ENCODE data around the gene CCDC188.

CCDC188 gene

GRCh38 chr22:20108757-20109230, 42.1 kb downstream of the CCDC188 start:
- DNase-seq (ENCODE audit: low read depth in 1 of 2, low spot score in 1 of 2) = no peak

GRCh38 chr22:20107951-20108756, 42.7 kb downstream of the CCDC188 start:
- DNase-seq (ENCODE audit: low read depth in 1 of 2, low spot score in 1 of 2) = no peak

- DNase-seq (ENCODE audit: low read depth in 1 of 2, low spot score in 1 of 2) = no peak
These were observed 43.4 kb downstream of the CCDC188 start for GRCh38 chr22:20107471-20107901.

DNA sequence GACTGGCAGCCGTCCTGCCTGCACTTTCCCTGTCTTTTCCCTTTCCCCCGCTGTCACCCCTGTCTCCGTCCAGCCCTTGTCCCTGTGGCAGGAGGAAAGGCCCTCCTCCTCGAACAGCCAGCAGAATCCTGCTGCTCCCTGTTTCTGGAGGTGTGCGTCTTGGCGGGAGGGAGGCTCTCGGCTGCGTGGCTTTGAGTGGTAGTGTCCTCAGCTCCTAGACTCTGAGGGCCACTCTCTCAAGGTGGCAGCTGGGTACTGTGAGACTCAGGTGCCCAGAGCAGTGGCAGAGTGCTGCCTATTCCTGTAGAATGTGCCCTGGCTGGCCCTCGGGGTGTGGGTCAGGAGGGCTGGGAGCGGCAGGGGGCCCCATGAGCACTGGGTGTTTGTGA, 44.0 kb downstream of the CCDC188 start:
- DNase-seq (ENCODE audit: low read depth in 1 of 2, low spot score in 1 of 2) = no peak

DNA sequence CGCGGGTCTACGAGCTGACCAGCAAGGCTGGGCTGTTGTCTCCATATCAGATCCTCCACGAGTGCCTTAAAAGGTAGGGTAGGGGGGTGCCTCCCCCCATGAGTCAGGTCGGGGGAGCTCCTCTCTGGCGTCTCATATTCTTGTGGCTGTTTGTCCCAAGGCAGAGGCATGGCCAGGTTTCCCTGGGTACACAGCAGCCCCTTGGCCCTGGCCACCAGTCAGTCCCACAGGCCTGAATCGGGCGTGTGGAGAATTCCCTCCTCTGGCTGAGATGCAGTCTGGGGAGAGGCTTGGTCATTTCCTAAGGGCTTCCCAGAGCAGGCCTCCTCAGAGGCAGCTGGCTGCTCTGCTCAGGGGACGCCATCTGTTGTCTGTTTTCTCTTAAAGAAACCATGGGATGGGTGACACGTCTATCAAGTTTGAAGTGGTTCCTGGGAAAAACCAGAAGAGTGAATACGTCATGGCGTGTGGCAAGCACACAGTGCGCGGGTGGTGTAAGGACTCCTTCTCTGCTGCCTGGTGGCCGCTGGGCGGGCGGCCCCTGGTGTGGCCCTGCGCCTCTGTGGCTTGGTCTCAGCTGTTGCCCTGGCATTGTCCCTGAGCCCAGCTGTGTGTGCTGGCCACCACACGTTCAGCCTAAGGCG, 44.5 kb downstream of the CCDC188 start:
- DNase-seq (ENCODE audit: low read depth in 1 of 2, low spot score in 1 of 2) = no peak

DNA sequence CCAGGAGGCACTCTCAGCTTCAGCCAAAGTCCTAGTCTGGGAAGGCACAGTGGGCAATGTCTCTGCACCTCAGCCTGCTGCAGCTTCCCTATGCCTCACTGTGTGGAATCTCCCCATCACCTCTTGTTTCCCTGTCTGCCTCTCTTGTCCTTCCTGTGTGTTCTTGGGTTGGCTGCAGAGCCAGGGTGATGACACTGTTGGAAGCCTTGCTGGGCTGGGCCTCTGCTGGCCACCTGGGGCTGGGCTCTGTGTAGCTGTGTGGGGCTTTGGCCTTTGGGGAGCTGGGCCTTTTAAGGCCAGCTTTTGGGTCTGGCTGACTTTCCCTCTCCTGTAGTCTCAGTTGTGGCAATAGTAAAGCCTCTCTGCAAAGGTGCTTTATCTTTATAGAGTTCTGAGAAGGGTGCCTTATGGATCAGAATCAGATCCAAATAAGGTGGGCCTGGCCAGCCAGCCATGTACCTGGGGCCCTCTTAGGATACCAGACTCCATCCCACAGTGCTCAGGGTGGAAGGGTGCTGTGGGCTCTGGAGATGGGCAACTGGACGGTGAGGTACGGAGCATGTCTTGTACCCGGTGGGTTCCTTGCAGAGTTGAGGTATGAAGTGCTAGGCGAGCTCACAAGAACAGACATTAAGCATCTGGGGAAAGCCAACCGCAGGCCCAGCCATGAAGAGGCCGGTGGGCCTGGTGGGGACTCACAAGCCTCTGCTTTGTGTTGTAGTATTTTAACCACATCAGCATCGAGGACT, 45.2 kb downstream of the CCDC188 start:
- no peak for DNase-seq (ENCODE audit: low read depth in 1 of 2, low spot score in 1 of 2)

GRCh38 chr22:20102203-20102780, 48.6 kb downstream of the CCDC188 start:
- DNase-seq (ENCODE audit: low read depth in 1 of 2, low spot score in 1 of 2) = no peak

- no peak for DNase-seq (ENCODE audit: low read depth in 1 of 2, low spot score in 1 of 2)
These were observed 49.2 kb downstream of the CCDC188 start for GRCh38 chr22:20101638-20102037.

DNA sequence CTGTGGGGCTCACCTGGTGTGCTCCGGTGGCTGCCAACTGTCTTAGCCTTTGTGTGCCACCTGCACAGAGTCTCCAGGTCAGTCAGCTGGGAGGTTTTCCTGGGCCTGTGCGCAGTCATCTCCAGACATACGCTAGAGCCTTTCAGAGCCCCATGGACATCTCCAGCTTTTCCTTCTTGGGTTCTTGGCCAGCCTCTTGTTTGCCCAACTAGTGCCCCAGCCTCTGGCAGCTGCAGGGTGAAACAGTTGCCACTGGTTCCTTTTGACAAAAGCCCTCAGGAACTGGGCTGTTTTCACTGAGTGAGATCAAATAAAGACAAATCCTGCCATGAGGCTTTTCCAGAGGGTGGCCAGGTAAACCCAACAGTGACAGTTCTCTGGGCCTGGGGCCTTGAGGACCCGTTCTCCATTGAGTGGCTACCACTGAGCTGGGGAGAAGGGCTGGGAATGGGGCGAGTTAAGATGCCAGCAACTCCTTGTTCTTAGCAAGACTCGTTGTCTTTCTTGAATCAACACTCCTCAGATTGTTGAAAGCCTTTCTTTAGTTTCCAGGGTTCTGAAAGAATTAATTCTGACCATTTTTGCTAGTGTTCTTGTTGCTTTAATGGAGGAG, 51.6 kb downstream of the CCDC188 start:
- no peak for DNase-seq (ENCODE audit: low read depth in 1 of 2, low spot score in 1 of 2)

Data from activated CD4-positive, alpha-beta T cell treated with anti-CD3 and anti-CD28 coated beads, Interleukin-2, amount 50 U/mL, for 24 hours (primary cell).